GM19455 (cell line): ENCODE measurements around the gene STIMATE.

ENCODE experiments used
- ATAC-seq: cut with Tn5 transposase; IDR thresholded peaks from one replicate; pipeline ENCODE4 v1.9.1; 2021; ENCODE audit not compliant: unreplicated experiment

Gene STIMATE

GRCh38 chr3:52843108-52843865 is 54.1 kb downstream of the STIMATE start:
- no peak for ATAC-seq

- ATAC-seq, result no peak
Measured at GRCh38 chr3:52842424-52842823, 54.9 kb downstream of the STIMATE start.

GRCh38 chr3:52841981-52842340 is 55.4 kb downstream of the STIMATE start:
- no peak for ATAC-seq

- ATAC-seq, result no peak
Measured at GRCh38 chr3:52841211-52841980, 56.0 kb downstream of the STIMATE start.

GRCh38 chr3:52839892-52840545 is 57.3 kb downstream of the STIMATE start:
- no peak for ATAC-seq

- ATAC-seq, result no peak
Measured at GRCh38 chr3:52839268-52839575, 58.1 kb downstream of the STIMATE start.

- ATAC-seq, result no peak
Measured at GRCh38 chr3:52838561-52839267, 58.6 kb downstream of the STIMATE start.

- ATAC-seq, result no peak
Measured at GRCh38 chr3:52836986-52837385, 60.4 kb downstream of the STIMATE start.

- no peak for ATAC-seq
Measured at GRCh38 chr3:52836471-52836845, 60.9 kb downstream of the STIMATE start.

GRCh38 chr3:52835766-52836470 is 61.4 kb downstream of the STIMATE start:
- ATAC-seq, result no peak

- no peak for ATAC-seq
Measured at GRCh38 chr3:52834871-52835501, 62.4 kb downstream of the STIMATE start, which contains the start of gene MUSTN1. Gene MUSTN1, minus strand, starts transcription at chr3:52835019. Its CDS starts 71 bp downstream, at chr3:52834948.

- no peak for ATAC-seq
Measured at GRCh38 chr3:52833202-52833601, 64.1 kb downstream of the STIMATE start.

- ATAC-seq, result no peak
Measured at GRCh38 chr3:52831500-52832301, 65.6 kb downstream of the STIMATE start.

GRCh38 chr3:52830535-52831258 is 66.7 kb downstream of the STIMATE start, which contains the start of gene ITIH4:
Gene ITIH4, minus strand, starts transcription at chr3:52830672. Its CDS starts 30 bp downstream, at chr3:52830642.
- no peak for ATAC-seq

- no peak for ATAC-seq
Measured at GRCh38 chr3:52829906-52830463, 67.4 kb downstream of the STIMATE start.

GRCh38 chr3:52829482-52829881 is 67.9 kb downstream of the STIMATE start:
- no peak for ATAC-seq

GRCh38 chr3:52827866-52828376 is 69.4 kb downstream of the STIMATE start:
- no peak for ATAC-seq

- no peak for ATAC-seq
Measured at GRCh38 chr3:52827441-52827840, 69.9 kb downstream of the STIMATE start.
